ENCODE data around the gene PEX13. TPM values are rescaled to one million over a fixed set of nuclear protein-coding genes. Genes with fewer than 3 reads are reported as not detected.

Gene PEX13
- total RNA-seq, 1 experiment from 2014 or later = 20.4 TPM

GRCh38 chr2:61017003-61017555 lies 441 bp upstream of the PEX13 start (continued):
- TF ChIP-seq CREB1 (CRISPR knock-in tag; IDR thresholded peaks at IDR 0.05) = no peak
- no peak for TF ChIP-seq E2F5 (CRISPR knock-in tag; IDR thresholded peaks at IDR 0.05)
- TF ChIP-seq GRHL2 (CRISPR knock-in tag; IDR thresholded peaks at IDR 0.05; ENCODE audit: insufficient replicate concordance, severe bottlenecking) = no peak
- TF ChIP-seq FOXP4 (CRISPR knock-in tag; IDR thresholded peaks at IDR 0.05) = no peak
- no peak for TF ChIP-seq ZNF425 (CRISPR knock-in tag; conservative IDR thresholded peaks at IDR 0.05)
- TF ChIP-seq ZNF263 (CRISPR knock-in tag; IDR thresholded peaks at IDR 0.05; ENCODE audit: low read depth) = no peak
- TF ChIP-seq ZNF423 (CRISPR knock-in tag; IDR thresholded peaks at IDR 0.05) = no peak
- 0 out of 2 replicates have a peak, but pooled peaks have one; percentile 37 for TF ChIP-seq ZNF281 (CRISPR knock-in tag; IDR thresholded peaks at IDR 0.05)
- TF ChIP-seq ZBTB21 (CRISPR knock-in tag; IDR thresholded peaks at IDR 0.05; ENCODE audit: borderline replicate concordance) = 0 out of 2 replicates have a peak, but pooled peaks have one; percentile 41
- TF ChIP-seq ZNF671 (CRISPR knock-in tag; IDR thresholded peaks at IDR 0.05) = no peak
- 0 out of 2 replicates have a peak, but pooled peaks have one; percentile 42 for TF ChIP-seq NR3C1 (CRISPR knock-in tag; conservative IDR thresholded peaks at IDR 0.05; ENCODE audit: low read depth)
- TF ChIP-seq ZNF121 (CRISPR knock-in tag; IDR thresholded peaks at IDR 0.05) = peak; percentile 25; the same call in 1 of the 2 replicates
- TF ChIP-seq ESRRA (CRISPR knock-in tag; IDR thresholded peaks at IDR 0.05; ENCODE audit: borderline replicate concordance) = no peak
- no peak for TF ChIP-seq STAT6 (CRISPR knock-in tag; conservative IDR thresholded peaks at IDR 0.05; ENCODE audit: low read depth)
- TF ChIP-seq ERG (CRISPR knock-in tag; IDR thresholded peaks at IDR 0.05) = no peak
- TF ChIP-seq NFATC4 (CRISPR knock-in tag; IDR thresholded peaks at IDR 0.05) = no peak
- TF ChIP-seq FOXK1 (CRISPR knock-in tag; IDR thresholded peaks at IDR 0.05) = no peak; the same call in 1 of the 2 replicates
- peak; percentile 66; the same call in 1 of the 2 replicates for TF ChIP-seq PREB (CRISPR knock-in tag; IDR thresholded peaks at IDR 0.05; ENCODE audit: borderline replicate concordance)
- no peak for TF ChIP-seq ZNF396 (CRISPR knock-in tag; IDR thresholded peaks at IDR 0.05; ENCODE audit: borderline replicate concordance)
- TF ChIP-seq NR1H2 (CRISPR knock-in tag; IDR thresholded peaks at IDR 0.05) = no peak
- TF ChIP-seq MXD4 (CRISPR knock-in tag; IDR thresholded peaks at IDR 0.05; ENCODE audit: borderline replicate concordance) = no peak
- TF ChIP-seq USF1 (CRISPR knock-in tag; IDR thresholded peaks at IDR 0.05) = no peak; the same call in 1 of the 2 replicates

All from WTC11 (cell line).